Measurements from ENCODE around the gene PKIG. TPM values are rescaled to one million over a fixed set of nuclear protein-coding genes. Genes with fewer than 3 reads are reported as not detected.

The PKIG gene
- total RNA-seq, 1 experiment from 2014 or later: 20.1 TPM

DNA sequence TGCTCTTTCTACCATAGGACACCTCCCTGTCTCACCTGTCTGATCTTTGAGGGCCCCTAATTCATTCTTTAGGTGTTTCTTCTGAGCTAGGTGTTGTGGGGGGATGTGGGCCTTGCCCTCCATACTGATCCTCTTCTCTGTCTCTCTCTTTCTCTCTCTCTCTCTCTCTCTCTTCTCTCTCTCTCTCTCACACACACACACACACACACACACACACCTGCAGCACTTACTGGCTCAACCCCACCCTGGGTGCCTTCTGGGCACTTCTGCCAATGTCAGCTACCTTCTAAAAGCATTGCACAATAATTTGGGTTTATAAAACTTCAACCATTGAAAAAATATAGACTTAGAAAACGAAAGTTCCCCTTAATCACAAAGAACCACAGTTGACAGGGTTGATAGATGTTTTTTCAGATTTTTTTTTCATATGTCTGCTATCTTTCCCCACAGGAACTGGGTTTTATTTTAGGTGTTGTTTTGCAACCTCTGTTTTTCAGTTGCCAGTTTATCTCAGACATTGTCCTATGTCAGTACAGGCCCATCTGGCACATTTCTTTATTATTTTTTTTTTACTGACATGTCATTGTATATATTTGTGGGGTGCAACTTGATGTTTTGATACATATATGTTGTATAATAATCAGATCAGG is 28.1 kb downstream of the PKIG start:
- DNase-seq (ENCODE audit: low read depth, low spot score) (no peak), ATAC-seq (peak; percentile 24; the same call in 1 of the 2 replicates)
- Histone ChIP-seq H3K9ac (ENCODE audit: low read length) (no peak overlapping the region), H3K4me1 (ENCODE audit: control insufficient read depth in 1 of 2, insufficient read depth in 2 of 2, low read length in 2 of 2) (peaks cover 5 to 13% of the 10 kb centered on the region in 2 experiments), H3K4me2 (ENCODE audit: low read length) (peak overlapping the region; percentile 65; the same call in 1 of the 2 replicates), H4K20me1 (ENCODE audit: insufficient read depth) (no peaks in the 10 kb centered on the region), H3K27ac (ENCODE audit: low read depth, low read length) (no peak overlapping the region; the same call in 1 of the 2 replicates), H3K9me2 (ENCODE audit: insufficient read depth) (no peaks in the 10 kb centered on the region), H2AFZ (ENCODE audit: low read depth, low read length, poor library complexity, severe bottlenecking) (no peak overlapping the region), H3K36me3 (ENCODE audit: control insufficient read depth in 1 of 2, insufficient read depth in 2 of 2, low read length in 2 of 2) (no peaks in the 10 kb centered on the region), H3K79me2 (ENCODE audit: insufficient read depth, low read length) (no peaks in the 10 kb centered on the region), H3K9me3 (ENCODE audit: control insufficient read depth in 1 of 2, insufficient read depth in 1 of 2, low read depth in 1 of 2, low read length in 2 of 2) (no peaks in the 10 kb centered on the region), H3K4me3 (replicated peaks in 1 of 2; ENCODE audit: low read depth in 1 of 2, low read length in 2 of 2) (no peak overlapping the region), H3K27me3 (ENCODE audit: insufficient read depth, low read length) (no peaks in the 10 kb centered on the region)
- ChIA-PET POLR2A (no interaction called here), CTCF (interaction anchor here (0.6 to 3.3 kb wide), 10 partner anchors 35 to 393 kb away, joined by 3 to 21 read pairs (median 4); partner anchors contain the start of genes SERINC3 and TTPAL), RAD21 (ENCODE audit: low non-redundant PET in 1 of 2, low total read pairs in 2 of 2, uncharacterized antibody in 2 of 2, unreplicated experiment in 2 of 2) (interaction anchor here in 1 of 2 experiments (0.7 kb wide), 1 partner anchor 256 kb away, joined by 3 read pairs; no protein-coding TSS in a partner anchor)
- BruUV-seq (replicated peaks): no TSS peak
- intact Hi-C loops (cut with micrococcal nuclease): loop anchor here (1.0 to 2.0 kb wide), 3 partner anchors 136 to 393 kb away; partner anchors contain the start of gene TTPAL
- no peak for TF ChIP-seq EZH2phosphoT487 (IDR thresholded peaks at IDR 0.05; ENCODE audit: borderline replicate concordance)
- no peak for TF ChIP-seq SP1 (IDR thresholded peaks at IDR 0.05; ENCODE audit: low read depth)
- TF ChIP-seq POLR2AphosphoS5 (IDR thresholded peaks at IDR 0.05; ENCODE audit: low read depth, low read length): no peak
- TF ChIP-seq EZH2 (IDR thresholded peaks at IDR 0.05): no peak
- no peak for TF ChIP-seq CBX3 (IDR thresholded peaks at IDR 0.05; ENCODE audit: low read depth)
- TF ChIP-seq JUND (IDR thresholded peaks at IDR 0.05): no peak
- TF ChIP-seq, protein P1, sequence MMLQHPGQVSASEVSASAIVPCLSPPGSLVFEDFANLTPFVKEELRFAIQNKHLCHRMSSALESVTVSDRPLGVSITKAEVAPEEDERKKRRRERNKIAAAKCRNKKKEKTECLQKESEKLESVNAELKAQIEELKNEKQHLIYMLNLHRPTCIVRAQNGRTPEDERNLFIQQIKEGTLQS (IDR thresholded peaks at IDR 0.05): no peak
- TF ChIP-seq FOSL1 (IDR thresholded peaks at IDR 0.05; ENCODE audit: low read depth): no peak
- TF ChIP-seq ZBTB33 (IDR thresholded peaks at IDR 0.05; ENCODE audit: extremely low read depth, insufficient replicate concordance, low read length): no peak
- TF ChIP-seq CEBPB (IDR thresholded peaks at IDR 0.05; ENCODE audit: low read depth): no peak
- no peak for TF ChIP-seq POLR2A (IDR thresholded peaks at IDR 0.05; ENCODE audit: borderline replicate concordance, extremely low read depth, insufficient read depth, insufficient read length)
- no peak for TF ChIP-seq REST (IDR thresholded peaks at IDR 0.05; ENCODE audit: low read depth)
- TF ChIP-seq YY1 (IDR thresholded peaks at IDR 0.05; ENCODE audit: extremely low read depth, insufficient replicate concordance, low read depth, low read length): no peak
- no peak for TF ChIP-seq ZFX (IDR thresholded peaks at IDR 0.05)
- TF ChIP-seq ELF1 (IDR thresholded peaks at IDR 0.05; ENCODE audit: borderline replicate concordance, low read depth): no peak
